GM18499 (cell line): Measurements from ENCODE around the gene C17orf100.

ENCODE experiments used
- ATAC-seq: cut with Tn5 transposase; IDR thresholded peaks from one replicate; pipeline ENCODE4 v1.9.1; 2021; ENCODE audit warnings: moderate number of reproducible peaks; ENCODE audit not compliant: insufficient read depth, unreplicated experiment

C17orf100 gene

GRCh38 chr17:6651354-6651918, at the start of gene C17orf100, which contains the start of gene MED31:
C17orf100 (plus strand) TSS chr17:6651762; CDS start chr17:6651914, 152 bp downstream.
MED31 (minus strand) TSS chr17:6651605; CDS start chr17:6651528, 77 bp downstream.
- ATAC-seq = no peak

GRCh38 chr17:6602141-6602540, 49.4 kb upstream of the C17orf100 start:
- no peak for ATAC-seq

- no peak for ATAC-seq
Observed at GRCh38 chr17:6603744-6604325, 47.7 kb upstream of the C17orf100 start.

- no peak for ATAC-seq
Observed at GRCh38 chr17:6605142-6605541, 46.4 kb upstream of the C17orf100 start.

- ATAC-seq = no peak
Observed at GRCh38 chr17:6608321-6608720, 43.2 kb upstream of the C17orf100 start.

- no peak for ATAC-seq
Observed at GRCh38 chr17:6610011-6610410, 41.6 kb upstream of the C17orf100 start.

GRCh38 chr17:6611231-6611630, 40.3 kb upstream of the C17orf100 start:
- ATAC-seq = no peak

GRCh38 chr17:6623941-6624340, 27.6 kb upstream of the C17orf100 start:
- no peak for ATAC-seq

GRCh38 chr17:6626616-6627015, 24.9 kb upstream of the C17orf100 start:
- no peak for ATAC-seq

GRCh38 chr17:6627019-6627418, 24.5 kb upstream of the C17orf100 start:
- ATAC-seq = no peak

GRCh38 chr17:6630390-6630789, 21.2 kb upstream of the C17orf100 start:
- no peak for ATAC-seq

GRCh38 chr17:6632530-6632929, 19.0 kb upstream of the C17orf100 start:
- ATAC-seq = no peak

- ATAC-seq = no peak
Observed at GRCh38 chr17:6633263-6633662, 18.3 kb upstream of the C17orf100 start.

GRCh38 chr17:6636105-6636504, 15.5 kb upstream of the C17orf100 start:
- ATAC-seq = no peak

- ATAC-seq = no peak
Observed at GRCh38 chr17:6636616-6637457, 14.7 kb upstream of the C17orf100 start.

GRCh38 chr17:6637458-6637840, 14.1 kb upstream of the C17orf100 start:
- ATAC-seq = no peak

- no peak for ATAC-seq
Observed at GRCh38 chr17:6638046-6638908, 13.3 kb upstream of the C17orf100 start.

- no peak for ATAC-seq
Observed at GRCh38 chr17:6639014-6639585, 12.5 kb upstream of the C17orf100 start.

- ATAC-seq = no peak
Observed at GRCh38 chr17:6639586-6640535, 11.7 kb upstream of the C17orf100 start.
